Mesothelial cell of epicardium (in vitro differentiated cells): ENCODE data around the gene NTNG2. TPM values are rescaled to one million over a fixed set of nuclear protein-coding genes. Genes with fewer than 3 reads are reported as not detected.

Source experiments
- DNase-seq, 2 experiments: peaks; one replicate each; pipeline ENCODE4 v3.0.0; 2021; ENCODE audit warnings: low spot score in 2 of 2; ENCODE audit not compliant: unreplicated experiment in 2 of 2
- H3K27ac Mint-ChIP-seq: 2 replicates; pipeline ENCODE4 v1.8.0; 2021; ENCODE audit warnings: mixed read lengths
- H3K27me3 Mint-ChIP-seq: 2 replicates; pipeline ENCODE4 v1.8.0; 2021; ENCODE audit warnings: low read depth, mixed read lengths
- H3K36me3 Mint-ChIP-seq: 2 replicates; pipeline ENCODE4 v1.8.0; 2021; ENCODE audit warnings: mixed read lengths
- H3K4me1 Mint-ChIP-seq: 2 replicates; pipeline ENCODE4 v1.8.0; 2021; ENCODE audit warnings: mixed read lengths
- H3K4me3 Mint-ChIP-seq: 2 replicates; pipeline ENCODE4 v1.8.0; 2021; ENCODE audit warnings: mild to moderate bottlenecking, moderate library complexity, mixed read lengths
- H3K9me3 Mint-ChIP-seq: 2 replicates; pipeline ENCODE4 v1.8.0; 2021; ENCODE audit warnings: mixed read lengths
- CTCF ChIP-seq: fragments of 200-600 bp; sonication (generic); IDR thresholded peaks from one replicate; pipeline ENCODE4 v1.5.0; 2021; ENCODE audit warnings: antibody characterized with exemption; ENCODE audit not compliant: unreplicated experiment
- total RNA-seq: library from RNA; stranded (reverse); gene quantifications from 3 replicates; pipeline ENCODE4 v1.2.1, GENCODE V29; 2021

The NTNG2 gene
- total RNA-seq, 1 donor from 2014 or later, result 8.1 TPM

DNA sequence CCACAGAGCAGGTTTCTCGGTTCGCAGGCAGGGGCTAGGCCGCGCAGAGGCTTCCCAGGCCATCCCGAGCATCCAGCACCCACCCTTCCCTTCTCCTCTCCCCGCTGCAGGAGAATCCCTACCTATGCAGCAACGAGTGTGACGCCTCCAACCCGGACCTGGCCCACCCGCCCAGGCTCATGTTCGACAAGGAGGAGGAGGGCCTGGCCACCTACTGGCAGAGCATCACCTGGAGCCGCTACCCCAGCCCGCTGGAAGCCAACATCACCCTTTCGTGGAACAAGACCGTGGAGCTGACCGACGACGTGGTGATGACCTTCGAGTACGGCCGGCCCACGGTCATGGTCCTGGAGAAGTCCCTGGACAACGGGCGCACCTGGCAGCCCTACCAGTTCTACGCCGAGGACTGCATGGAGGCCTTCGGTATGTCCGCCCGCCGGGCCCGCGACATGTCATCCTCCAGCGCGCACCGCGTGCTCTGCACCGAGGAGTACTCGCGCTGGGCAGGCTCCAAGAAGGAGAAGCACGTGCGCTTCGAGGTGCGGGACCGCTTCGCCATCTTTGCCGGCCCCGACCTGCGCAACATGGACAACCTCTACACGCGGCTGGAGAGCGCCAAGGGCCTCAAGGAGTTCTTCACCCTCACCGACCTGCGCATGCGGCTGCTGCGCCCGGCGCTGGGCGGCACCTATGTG lies 36.1 kb downstream of the NTNG2 start:
- DNase-seq, result no peak
- Mint-ChIP-seq H3K4me3 (no peak overlapping the region), H3K4me1 (no peaks in the 10 kb centered on the region), H3K27me3 (peaks cover 17% of the 10 kb centered on the region), H3K36me3 (no peaks in the 10 kb centered on the region), H3K27ac (no peak overlapping the region), H3K9me3 (no peaks in the 10 kb centered on the region)
- TF ChIP-seq CTCF, result no peak

GRCh38 chr9:132199056-132199455 lies 37.2 kb downstream of the NTNG2 start:
- Mint-ChIP-seq H3K27me3 (peaks cover 23% of the 10 kb centered on the region), H3K9me3 (no peaks in the 10 kb centered on the region), H3K4me1 (no peaks in the 10 kb centered on the region), H3K27ac (no peak overlapping the region), H3K36me3 (no peaks in the 10 kb centered on the region), H3K4me3 (no peak overlapping the region)
- no peak for DNase-seq
- TF ChIP-seq CTCF, result no peak

DNA sequence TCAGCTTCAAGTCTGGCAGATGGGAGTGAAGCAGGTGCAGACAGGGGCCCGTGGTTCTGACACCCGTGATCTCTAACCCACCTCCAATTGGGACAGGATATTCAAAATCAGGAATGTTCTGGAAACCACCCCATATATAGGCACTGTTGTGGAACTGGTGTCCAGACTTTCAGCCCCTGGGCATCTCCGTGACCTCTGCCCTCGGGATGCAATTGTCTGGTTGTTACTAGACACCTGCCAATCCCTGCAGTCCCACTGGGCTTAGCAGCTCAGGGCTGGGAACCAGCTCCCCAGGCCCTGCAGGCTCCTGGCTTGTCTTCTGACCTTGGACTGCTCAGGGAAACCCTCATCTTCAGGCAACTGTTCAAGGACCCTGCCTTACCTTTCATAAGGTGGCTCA lies 38.8 kb downstream of the NTNG2 start:
- Mint-ChIP-seq H3K4me1 (no peaks in the 10 kb centered on the region), H3K36me3 (no peaks in the 10 kb centered on the region)
- TF ChIP-seq CTCF, result no peak

DNA sequence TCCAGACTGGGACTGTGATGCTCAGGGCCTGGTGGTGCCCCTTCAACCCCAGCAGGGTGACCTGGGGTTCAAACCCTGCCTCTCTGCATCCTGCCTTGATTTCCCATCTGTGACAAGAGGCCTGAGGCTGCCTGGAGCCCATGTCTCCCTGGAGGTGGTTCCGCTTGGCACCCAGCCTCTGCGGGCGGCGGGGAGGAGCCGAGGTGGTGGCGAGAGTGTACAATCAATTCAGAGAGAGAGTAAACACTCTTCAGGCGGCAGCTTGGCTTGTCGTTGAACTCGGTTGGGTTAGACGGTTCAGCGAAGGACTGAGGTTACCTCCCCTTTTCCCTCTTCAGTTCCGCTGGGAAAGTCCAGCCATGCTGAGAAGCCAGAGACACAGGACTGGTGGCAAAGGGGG lies 39.3 kb downstream of the NTNG2 start:
- Mint-ChIP-seq H3K27ac (no peak overlapping the region), H3K27me3 (peaks cover 32% of the 10 kb centered on the region), H3K36me3 (no peaks in the 10 kb centered on the region), H3K4me3 (no peak overlapping the region), H3K9me3 (peaks cover 7% of the 10 kb centered on the region), H3K4me1 (no peaks in the 10 kb centered on the region)
- TF ChIP-seq CTCF, result no peak
- DNase-seq, result no peak

More for the DNA sequence above, 38.8 kb downstream of the NTNG2 start:
- Mint-ChIP-seq H3K27ac (no peak overlapping the region), H3K27me3 (peaks cover 32% of the 10 kb centered on the region), H3K9me3 (peaks cover 7% of the 10 kb centered on the region), H3K4me3 (no peak overlapping the region)
- no peak for DNase-seq

DNA sequence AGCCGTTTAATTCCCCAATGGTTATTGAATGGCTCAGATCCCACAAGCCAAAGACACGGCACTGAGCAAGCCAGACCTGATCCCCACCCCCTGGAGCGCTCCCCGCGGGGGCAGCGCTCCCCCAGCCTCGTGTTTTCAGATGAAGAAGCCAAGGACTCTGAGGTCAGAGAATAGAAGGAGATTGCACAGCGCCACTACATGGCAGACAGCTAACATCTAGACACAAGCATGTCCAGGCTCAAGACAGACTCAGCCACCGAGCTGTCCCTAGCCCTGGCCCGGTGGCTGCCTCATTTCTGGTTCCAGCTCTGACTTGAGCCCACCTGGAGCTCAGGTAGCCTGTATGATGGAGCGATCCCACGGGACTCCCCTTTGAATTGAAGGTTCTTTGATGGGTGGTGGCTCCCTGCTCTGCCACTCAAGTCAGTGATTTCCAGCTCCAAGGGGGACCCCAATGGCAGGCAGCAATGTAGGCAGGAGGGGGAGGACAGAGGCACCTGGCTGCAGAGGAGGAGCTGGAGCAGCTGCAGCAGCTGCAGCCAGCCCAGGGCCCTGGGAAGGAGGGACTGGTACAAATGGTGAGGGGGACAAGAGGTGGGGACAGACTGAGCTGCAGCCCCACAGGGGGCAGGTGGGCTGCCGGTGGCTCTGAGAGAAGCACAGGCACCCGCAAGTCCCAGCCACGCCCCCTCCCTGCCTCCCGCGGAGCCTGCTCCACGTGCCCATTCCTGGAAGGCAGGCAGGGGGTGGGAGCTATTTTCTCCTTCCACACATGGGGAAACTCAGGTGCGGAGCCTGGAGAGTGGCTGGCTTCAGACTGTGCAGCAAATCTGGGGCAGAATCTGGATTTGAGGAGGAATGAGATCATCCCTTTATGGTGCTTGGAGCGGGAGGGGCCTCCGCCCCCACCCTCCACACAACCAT lies 40.2 kb downstream of the NTNG2 start:
- H3K36me3 Mint-ChIP-seq, result no peaks in the 10 kb centered on the region
- no peak for DNase-seq

More for the DNA sequence above, 40.2 kb downstream of the NTNG2 start:
- Mint-ChIP-seq H3K27ac (no peak overlapping the region), H3K4me1 (no peaks in the 10 kb centered on the region), H3K4me3 (no peak overlapping the region), H3K9me3 (peaks cover 7% of the 10 kb centered on the region), H3K27me3 (peaks cover 32% of the 10 kb centered on the region)
- no peak for TF ChIP-seq CTCF
